ENCODE results near the gene MLH1. TPM values are rescaled to one million over a fixed set of nuclear protein-coding genes. Genes with fewer than 3 reads are reported as not detected.

MLH1 gene
- total RNA-seq, 1 experiment from 2014 or later: 28.5 TPM

DNA sequence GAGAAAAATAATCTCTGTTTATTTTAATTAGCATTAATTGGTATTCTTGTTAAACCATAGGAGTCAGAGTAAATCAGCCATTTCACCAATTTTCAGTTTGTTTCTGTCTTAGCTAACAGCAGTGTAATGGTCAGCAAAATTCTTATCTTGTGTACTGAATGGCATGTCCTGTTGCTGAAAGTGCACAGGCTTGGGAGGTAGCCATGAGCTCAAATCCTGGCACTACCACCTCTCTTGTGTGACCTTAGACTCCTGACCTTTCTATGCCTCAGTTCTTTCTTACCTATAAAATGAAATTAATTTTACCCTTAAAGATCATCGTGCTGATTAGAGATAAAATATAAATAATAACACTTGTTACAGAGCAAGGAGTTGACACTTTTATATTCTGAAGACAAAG is 35.8 kb downstream of the MLH1 start:
- intact Hi-C loops (cut with micrococcal nuclease; ENCODE audit: unreplicated experiment): no loop called here
- BruUV-seq (replicated peaks): TSS peak; percentile 21
- Histone ChIP-seq H3K4me1 (ENCODE audit: control insufficient read depth, insufficient read depth, low read length) (no peaks in the 10 kb centered on the region), H3K4me3 (ENCODE audit: low read depth in 2 of 2, low read length in 2 of 2) (no peak overlapping the region), H3K9me3 (ENCODE audit: control insufficient read depth, insufficient read depth, low read depth, low read length) (no peaks in the 10 kb centered on the region), H3K27ac (ENCODE audit: low read length) (no peak overlapping the region), H3K27me3 (ENCODE audit: control insufficient read depth, insufficient read depth, low read length) (no peaks in the 10 kb centered on the region), H3K36me3 (ENCODE audit: control insufficient read depth, insufficient read depth, low read length) (peaks cover 18% of the 10 kb centered on the region)
- ChIA-PET CTCF (interaction anchor here (0.6 kb wide), 2 partner anchors 24 to 147 kb away, joined by 3 to 9 read pairs; no protein-coding TSS in a partner anchor), POLR2A (no interaction called here)
- ATAC-seq (no peak), DNase-seq (ENCODE audit: low read depth, low spot score) (no peak)
- TF ChIP-seq TCF7L2 (IDR thresholded peaks at IDR 0.05; ENCODE audit: low read depth, low read length) (no peak), SIN3A (IDR thresholded peaks at IDR 0.05; ENCODE audit: borderline replicate concordance, insufficient read depth, low read depth, low read length) (no peak), POLR2AphosphoS5 (IDR thresholded peaks at IDR 0.05; ENCODE audit: low read depth, low read length) (no peak)
- TF ChIP-seq, protein P1, sequence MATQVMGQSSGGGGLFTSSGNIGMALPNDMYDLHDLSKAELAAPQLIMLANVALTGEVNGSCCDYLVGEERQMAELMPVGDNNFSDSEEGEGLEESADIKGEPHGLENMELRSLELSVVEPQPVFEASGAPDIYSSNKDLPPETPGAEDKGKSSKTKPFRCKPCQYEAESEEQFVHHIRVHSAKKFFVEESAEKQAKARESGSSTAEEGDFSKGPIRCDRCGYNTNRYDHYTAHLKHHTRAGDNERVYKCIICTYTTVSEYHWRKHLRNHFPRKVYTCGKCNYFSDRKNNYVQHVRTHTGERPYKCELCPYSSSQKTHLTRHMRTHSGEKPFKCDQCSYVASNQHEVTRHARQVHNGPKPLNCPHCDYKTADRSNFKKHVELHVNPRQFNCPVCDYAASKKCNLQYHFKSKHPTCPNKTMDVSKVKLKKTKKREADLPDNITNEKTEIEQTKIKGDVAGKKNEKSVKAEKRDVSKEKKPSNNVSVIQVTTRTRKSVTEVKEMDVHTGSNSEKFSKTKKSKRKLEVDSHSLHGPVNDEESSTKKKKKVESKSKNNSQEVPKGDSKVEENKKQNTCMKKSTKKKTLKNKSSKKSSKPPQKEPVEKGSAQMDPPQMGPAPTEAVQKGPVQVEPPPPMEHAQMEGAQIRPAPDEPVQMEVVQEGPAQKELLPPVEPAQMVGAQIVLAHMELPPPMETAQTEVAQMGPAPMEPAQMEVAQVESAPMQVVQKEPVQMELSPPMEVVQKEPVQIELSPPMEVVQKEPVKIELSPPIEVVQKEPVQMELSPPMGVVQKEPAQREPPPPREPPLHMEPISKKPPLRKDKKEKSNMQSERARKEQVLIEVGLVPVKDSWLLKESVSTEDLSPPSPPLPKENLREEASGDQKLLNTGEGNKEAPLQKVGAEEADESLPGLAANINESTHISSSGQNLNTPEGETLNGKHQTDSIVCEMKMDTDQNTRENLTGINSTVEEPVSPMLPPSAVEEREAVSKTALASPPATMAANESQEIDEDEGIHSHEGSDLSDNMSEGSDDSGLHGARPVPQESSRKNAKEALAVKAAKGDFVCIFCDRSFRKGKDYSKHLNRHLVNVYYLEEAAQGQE (IDR thresholded peaks at IDR 0.05; ENCODE audit: insufficient read depth in 1 of 2, low read depth in 2 of 2, low read length in 1 of 2): no peak
- TF ChIP-seq, protein P2, sequence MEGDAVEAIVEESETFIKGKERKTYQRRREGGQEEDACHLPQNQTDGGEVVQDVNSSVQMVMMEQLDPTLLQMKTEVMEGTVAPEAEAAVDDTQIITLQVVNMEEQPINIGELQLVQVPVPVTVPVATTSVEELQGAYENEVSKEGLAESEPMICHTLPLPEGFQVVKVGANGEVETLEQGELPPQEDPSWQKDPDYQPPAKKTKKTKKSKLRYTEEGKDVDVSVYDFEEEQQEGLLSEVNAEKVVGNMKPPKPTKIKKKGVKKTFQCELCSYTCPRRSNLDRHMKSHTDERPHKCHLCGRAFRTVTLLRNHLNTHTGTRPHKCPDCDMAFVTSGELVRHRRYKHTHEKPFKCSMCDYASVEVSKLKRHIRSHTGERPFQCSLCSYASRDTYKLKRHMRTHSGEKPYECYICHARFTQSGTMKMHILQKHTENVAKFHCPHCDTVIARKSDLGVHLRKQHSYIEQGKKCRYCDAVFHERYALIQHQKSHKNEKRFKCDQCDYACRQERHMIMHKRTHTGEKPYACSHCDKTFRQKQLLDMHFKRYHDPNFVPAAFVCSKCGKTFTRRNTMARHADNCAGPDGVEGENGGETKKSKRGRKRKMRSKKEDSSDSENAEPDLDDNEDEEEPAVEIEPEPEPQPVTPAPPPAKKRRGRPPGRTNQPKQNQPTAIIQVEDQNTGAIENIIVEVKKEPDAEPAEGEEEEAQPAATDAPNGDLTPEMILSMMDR (IDR thresholded peaks at IDR 0.05): no peak
- in situ Hi-C loops (cut with HindIII; ENCODE audit: low pct_unique_long_range_greater_than_20kb, low sequenced_read_pairs): no loop called here

DNA sequence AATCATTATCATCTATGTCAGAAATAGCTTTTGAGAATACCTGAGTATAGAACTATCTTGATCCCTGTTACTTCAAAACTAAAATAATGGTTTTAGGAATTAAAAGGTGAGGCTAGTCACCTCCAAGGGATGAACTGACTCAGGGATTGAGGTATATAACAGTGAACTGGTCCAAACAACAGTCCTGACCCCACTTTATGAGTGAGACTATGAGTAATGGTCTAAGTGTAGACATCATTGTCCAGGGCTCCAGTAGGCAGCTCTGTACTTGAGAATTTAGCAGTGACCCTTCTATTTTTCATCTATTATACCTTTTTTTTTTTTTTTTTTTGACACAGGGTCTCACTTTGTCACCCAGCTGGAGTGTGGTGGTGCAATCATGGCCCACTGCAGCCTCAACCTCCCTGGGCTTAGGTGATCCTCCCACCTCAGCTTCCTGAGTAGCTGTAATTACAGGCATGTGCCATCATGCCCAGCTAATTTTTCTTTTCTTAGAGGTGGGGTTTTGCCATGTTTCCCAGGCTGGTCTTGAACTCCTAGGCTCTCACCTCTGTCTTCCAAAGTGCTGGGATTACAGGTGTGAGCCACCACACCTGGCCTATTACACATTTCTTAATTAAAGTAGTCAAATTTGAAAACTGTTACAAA is 36.3 kb downstream of the MLH1 start:
- BruUV-seq (replicated peaks): no TSS peak
- H3K4me1 ChIP-seq (ENCODE audit: control insufficient read depth, insufficient read depth, low read length): no peaks in the 10 kb centered on the region
- H3K4me3 ChIP-seq (ENCODE audit: low read depth in 2 of 2, low read length in 2 of 2): no peak overlapping the region
- ChIA-PET POLR2A (interaction anchor here (0.7 kb wide), 1 partner anchor 536 kb away, joined by 10 read pairs; no protein-coding TSS in a partner anchor), CTCF (interaction anchor here (0.6 kb wide), 1 partner anchor 147 kb away, joined by 9 read pairs; no protein-coding TSS in a partner anchor)
- H3K36me3 ChIP-seq (ENCODE audit: control insufficient read depth, insufficient read depth, low read length): peaks cover 18% of the 10 kb centered on the region
- DNase-seq (ENCODE audit: low read depth, low spot score) (no peak), ATAC-seq (no peak)
- H3K9me3 ChIP-seq (ENCODE audit: control insufficient read depth, insufficient read depth, low read depth, low read length): no peaks in the 10 kb centered on the region
- intact Hi-C loops (cut with micrococcal nuclease; ENCODE audit: unreplicated experiment) (no loop called here), in situ Hi-C loops (cut with HindIII; ENCODE audit: low pct_unique_long_range_greater_than_20kb, low sequenced_read_pairs) (no loop called here)
- TF ChIP-seq, protein P1 (IDR thresholded peaks at IDR 0.05; ENCODE audit: insufficient read depth in 1 of 2, low read depth in 2 of 2, low read length in 1 of 2): no peak
- TF ChIP-seq, protein P2 (IDR thresholded peaks at IDR 0.05): no peak
- no peak for TF ChIP-seq SIN3A (IDR thresholded peaks at IDR 0.05; ENCODE audit: borderline replicate concordance, insufficient read depth, low read depth, low read length)
- no peak overlapping the region for H3K27ac ChIP-seq (ENCODE audit: low read length)
- H3K27me3 ChIP-seq (ENCODE audit: control insufficient read depth, insufficient read depth, low read length): no peaks in the 10 kb centered on the region
